GM18502 (cell line): ENCODE data around the gene RAPGEF3.

Source experiments
- ATAC-seq: cut with Tn5 transposase; IDR thresholded peaks from one replicate; pipeline ENCODE4 v1.9.1; 2021; ENCODE audit warnings: mild to moderate bottlenecking; ENCODE audit not compliant: unreplicated experiment, poor library complexity

Gene RAPGEF3

DNA sequence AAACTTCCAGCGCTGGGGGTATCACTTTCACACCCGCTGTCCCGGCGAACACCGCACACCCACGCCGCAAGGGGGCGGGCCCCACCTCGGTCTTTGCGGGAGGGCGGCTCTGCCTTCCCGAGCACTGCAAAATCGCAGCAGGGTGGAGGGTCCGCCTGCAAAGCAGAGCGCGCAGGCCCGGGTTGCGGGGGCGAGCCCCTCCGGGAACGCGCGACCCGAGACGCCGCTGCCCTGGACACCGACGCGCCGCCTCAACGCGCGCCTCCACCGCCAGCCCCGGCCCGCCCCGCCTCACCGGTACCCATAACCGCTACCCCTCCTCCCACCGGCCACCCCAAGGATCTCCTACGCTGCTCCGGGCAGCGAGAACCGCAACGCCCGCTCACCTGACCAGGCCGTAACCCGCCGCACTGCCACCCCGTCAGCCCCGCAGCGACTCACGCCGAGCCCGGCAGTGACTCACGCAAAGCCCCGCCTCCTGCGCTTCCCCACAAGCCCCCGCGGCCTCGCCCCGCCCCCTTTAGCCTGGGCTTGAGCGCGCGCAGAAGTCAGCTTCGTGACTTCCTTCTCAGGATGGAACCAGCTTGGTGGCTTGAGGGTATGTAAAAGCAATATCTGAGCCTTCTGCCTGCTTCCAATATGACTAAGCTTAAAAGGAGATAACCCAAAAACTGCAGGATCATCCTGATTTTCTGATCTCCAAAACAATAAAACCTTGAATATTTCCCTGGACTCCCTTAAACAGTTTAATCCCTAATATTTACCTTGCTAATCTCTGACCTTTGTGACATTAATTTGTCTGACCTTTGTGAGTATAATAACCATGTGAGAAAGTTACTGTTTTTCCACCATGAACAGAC is 52.9 kb downstream of the RAPGEF3 start, which contains the start of gene RPAP3:
Gene RPAP3, minus strand, starts transcription at position 465 of the 860 bp plus-strand sequence. CDS start 3,190 bp downstream, outside the sequence.
- ATAC-seq, result peak; percentile 80

DNA sequence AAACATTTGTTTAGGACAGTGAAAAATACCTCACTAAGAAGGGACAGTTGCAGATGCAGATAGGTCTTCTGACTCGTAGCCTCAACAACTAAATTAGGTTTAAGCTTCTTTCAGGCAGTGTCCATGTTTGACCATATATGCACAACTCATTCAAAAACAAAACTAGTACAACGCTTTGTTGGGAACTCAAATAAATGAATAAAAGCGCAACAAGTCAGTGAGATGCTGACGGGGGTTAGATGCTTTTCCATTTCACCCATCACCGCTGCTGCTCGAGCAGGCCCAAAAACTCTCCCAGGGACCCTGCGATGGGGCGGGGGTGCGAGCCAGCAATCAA is 53.5 kb downstream of the RAPGEF3 start:
- no peak for ATAC-seq

DNA sequence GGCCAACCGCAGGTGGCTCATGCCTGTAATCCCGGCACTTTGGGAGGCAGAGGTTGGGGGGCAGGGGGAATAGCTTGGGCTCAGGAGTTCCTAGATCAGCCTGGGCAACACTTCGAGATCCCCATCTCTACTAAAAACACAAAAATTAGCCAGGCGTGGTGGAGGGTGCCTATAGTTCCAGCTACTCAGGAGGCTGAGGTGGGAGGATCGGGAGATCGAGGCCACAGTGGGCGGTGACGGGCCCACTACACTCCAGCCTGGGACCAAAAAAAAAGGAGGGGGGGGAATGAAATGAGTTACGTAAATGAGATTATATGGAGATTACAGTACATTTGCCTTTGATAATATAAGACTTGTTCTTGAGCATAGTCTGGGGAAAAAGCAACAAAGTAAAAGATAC is 54.0 kb downstream of the RAPGEF3 start:
- ATAC-seq, result no peak

DNA sequence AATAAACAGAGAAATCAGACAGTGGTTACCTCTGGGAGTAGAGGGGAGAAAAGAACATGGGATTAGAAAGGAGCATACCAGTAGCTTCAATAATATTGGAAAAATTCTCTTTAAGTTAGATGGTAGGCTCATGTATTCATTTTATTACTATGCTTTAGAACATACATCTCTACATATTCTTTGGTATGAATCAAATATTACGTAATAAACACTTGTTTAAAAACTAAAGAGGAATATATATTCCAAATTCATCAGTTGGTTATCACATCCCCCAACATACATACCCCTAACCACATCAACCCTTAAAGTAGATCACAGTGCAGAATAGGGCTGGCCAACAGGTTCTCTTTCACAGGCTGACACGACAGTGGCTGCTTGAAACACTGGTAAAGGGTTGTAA is 58.4 kb downstream of the RAPGEF3 start:
- no peak for ATAC-seq

DNA sequence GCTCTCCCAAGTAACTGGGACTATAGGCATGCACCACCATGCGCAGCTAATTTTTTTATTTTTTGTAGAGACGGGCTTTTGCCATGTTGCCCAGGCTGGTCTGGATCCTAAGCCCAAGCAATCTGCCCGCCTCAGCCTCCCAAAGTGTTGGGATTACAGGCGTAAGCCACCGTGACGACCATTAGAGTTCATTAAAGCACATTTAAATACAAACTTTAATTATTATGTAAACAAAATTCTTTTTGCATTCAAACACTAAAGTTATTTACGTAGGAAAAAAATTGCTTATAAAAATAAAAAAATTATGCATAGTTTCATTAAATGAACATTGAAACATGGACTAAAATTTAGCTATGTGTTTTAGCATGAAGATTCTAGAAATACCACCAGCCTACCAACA is 60.0 kb downstream of the RAPGEF3 start:
- ATAC-seq, result no peak

DNA sequence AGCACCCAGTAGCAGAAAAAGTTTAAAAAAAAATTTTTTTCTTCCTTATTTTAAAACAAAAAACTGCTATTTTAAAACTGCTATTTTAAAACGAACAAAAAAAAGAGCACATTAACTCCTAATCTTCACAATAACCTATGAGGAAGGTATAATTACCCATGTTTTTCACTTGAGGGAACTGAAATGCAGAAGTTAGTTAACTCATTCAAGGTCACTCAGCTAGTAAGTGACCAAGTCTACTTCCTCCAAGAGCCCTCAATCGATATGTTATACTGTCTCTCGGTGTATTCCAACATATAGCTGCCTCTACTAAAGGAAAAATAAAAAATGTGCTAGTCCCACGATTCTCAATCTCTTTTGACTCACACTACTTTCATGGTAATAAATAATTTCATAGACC is 60.6 kb downstream of the RAPGEF3 start:
- ATAC-seq, result no peak

DNA sequence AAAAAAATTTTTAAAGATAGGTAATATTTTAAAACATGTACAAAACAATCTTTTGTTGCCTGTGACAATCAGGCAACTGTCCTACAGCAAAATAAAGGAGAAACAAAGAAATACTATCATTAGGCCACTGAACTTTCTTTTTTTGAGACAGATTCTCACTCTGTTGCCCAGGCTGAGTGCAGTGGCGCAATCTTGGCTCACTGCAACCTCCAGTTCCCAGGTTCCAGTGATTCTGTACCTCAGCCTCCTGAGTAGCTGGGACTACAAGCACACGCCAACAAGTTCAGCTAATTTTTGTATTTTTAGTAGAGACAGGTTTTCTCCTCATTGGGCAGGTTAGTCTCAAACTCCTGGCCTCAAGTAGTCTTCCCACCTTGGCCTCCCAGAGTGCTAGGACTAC is 69.5 kb downstream of the RAPGEF3 start:
- ATAC-seq, result no peak

DNA sequence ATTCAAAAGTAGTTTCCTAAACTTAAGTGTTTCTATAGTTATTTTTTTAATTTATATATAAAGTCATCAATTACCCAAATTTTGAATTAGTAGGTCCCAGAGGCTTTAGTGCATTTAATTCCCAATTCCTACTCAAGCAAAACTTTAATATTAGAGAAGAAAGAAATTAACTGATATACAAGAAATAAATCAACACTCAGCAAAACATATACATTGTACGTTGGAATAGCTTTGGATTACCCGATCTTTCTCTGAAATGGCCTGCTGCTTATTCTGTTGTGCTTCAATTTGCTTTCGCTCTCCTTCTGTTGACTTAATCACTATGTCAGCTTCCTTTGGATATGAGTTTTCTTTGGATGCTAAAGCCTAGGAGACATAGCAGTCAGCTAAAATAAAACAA is 71.0 kb downstream of the RAPGEF3 start:
- ATAC-seq, result no peak

DNA sequence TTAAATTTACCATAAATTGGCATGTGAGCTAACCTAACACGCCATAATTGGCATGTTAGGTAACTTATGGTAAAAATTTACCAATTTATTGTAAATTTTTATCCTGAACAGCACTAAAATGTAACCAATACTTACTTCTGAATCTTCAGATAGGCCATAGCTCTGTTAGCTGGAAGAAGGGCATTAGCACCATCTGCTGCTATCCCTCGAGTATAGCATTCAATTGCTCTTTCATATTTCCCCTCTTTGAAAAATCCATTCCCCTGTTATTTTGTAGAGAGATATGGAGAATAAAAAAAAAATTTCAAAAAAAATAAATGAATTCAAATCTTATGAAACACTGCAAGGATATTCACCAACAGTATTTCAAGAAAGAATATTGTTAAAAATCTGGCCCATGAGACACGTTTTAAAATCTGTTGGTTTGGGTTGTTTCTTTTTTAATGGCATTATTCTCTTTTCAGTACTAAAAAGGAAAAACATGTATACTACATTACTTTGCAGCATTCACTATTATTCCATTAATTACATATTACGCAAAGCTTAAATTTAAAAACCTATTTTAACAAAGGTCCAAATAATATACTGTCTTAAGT is 71.9 kb downstream of the RAPGEF3 start:
- no peak for ATAC-seq
